ENCODE measurements around the gene MIEN1. TPM values are rescaled to one million over a fixed set of nuclear protein-coding genes. Genes with fewer than 3 reads are reported as not detected.
A peak's percentile ranks its signal among the peaks of the same experiment; 100 is the strongest.

The MIEN1 gene
- total RNA-seq, 2 experiments from 2014 or later: 41.0 to 43.8 TPM

GRCh38 chr17:39747745-39748144 lies 17.4 kb upstream of the MIEN1 start:
- Mint-ChIP-seq H3K4me1 (ENCODE audit: low read depth) (peaks cover 14% of the 10 kb centered on the region), H3K27me3 (peaks cover under 1% of the 10 kb centered on the region), H3K4me3 (no peak overlapping the region), H3K36me3 (no peaks in the 10 kb centered on the region), H3K27ac (no peak overlapping the region), H3K9me3 (no peaks in the 10 kb centered on the region)
- intact Hi-C loops (cut with micrococcal nuclease): no loop called here
- ChIA-PET CTCF (no interaction called here), POLR2A (no interaction called here)
- no peak for DNase-seq

- Mint-ChIP-seq H3K4me3 (no peak overlapping the region), H3K27me3 (peaks cover 3% of the 10 kb centered on the region), H3K36me3 (no peaks in the 10 kb centered on the region), H3K4me1 (ENCODE audit: low read depth) (peaks cover 2% of the 10 kb centered on the region), H3K27ac (no peak overlapping the region), H3K9me3 (no peaks in the 10 kb centered on the region)
- CTCF ChIA-PET: interaction anchor here (0.9 kb wide), 1 partner anchor 92 kb away, joined by 3 read pairs; no protein-coding TSS in a partner anchor
- intact Hi-C loops (cut with micrococcal nuclease): no loop called here
- no peak for DNase-seq
- POLR2A ChIA-PET: no interaction called here
Observed at GRCh38 chr17:39746145-39746461, 15.8 kb upstream of the MIEN1 start.

GRCh38 chr17:39745335-39746144 lies 15.2 kb upstream of the MIEN1 start:
- CTCF ChIA-PET: interaction anchor here (0.6 to 1.6 kb wide), 3 partner anchors 15 to 92 kb away, joined by 3 to 5 read pairs (median 4); no protein-coding TSS in a partner anchor
- no peak overlapping the region for H3K27ac Mint-ChIP-seq
- H3K36me3 Mint-ChIP-seq: no peaks in the 10 kb centered on the region

GRCh38 chr17:39744836-39745215 lies 14.5 kb upstream of the MIEN1 start:
- CTCF ChIA-PET: interaction anchor here (0.6 to 2.1 kb wide), 4 partner anchors 8 to 91 kb away, joined by 3 to 5 read pairs (median 4); no protein-coding TSS in a partner anchor
- no peak overlapping the region for H3K27ac Mint-ChIP-seq

More at GRCh38 chr17:39745335-39746144, 15.2 kb upstream of the MIEN1 start:
- POLR2A ChIA-PET: no interaction called here
- Mint-ChIP-seq H3K9me3 (no peaks in the 10 kb centered on the region), H3K27me3 (peaks cover 6% of the 10 kb centered on the region), H3K4me1 (ENCODE audit: low read depth) (peaks cover 3% of the 10 kb centered on the region), H3K4me3 (no peak overlapping the region)
- DNase-seq: no peak
- intact Hi-C loops (cut with micrococcal nuclease): no loop called here

GRCh38 chr17:39744075-39744835 lies 13.9 kb upstream of the MIEN1 start:
- H3K27ac Mint-ChIP-seq: no peak overlapping the region
- H3K36me3 Mint-ChIP-seq: no peaks in the 10 kb centered on the region
- DNase-seq: no peak
- intact Hi-C loops (cut with micrococcal nuclease): no loop called here
- H3K9me3 Mint-ChIP-seq: no peaks in the 10 kb centered on the region
- CTCF ChIA-PET: interaction anchor here (0.6 to 2.1 kb wide), 7 partner anchors 9 to 196 kb away, joined by 3 to 5 read pairs (median 4); partner anchors contain the start of gene MIEN1
- H3K27me3 Mint-ChIP-seq: peaks cover 7% of the 10 kb centered on the region
- POLR2A ChIA-PET: interaction anchor here (1.2 kb wide), 1 partner anchor 14 kb away, joined by 4 read pairs; the partner anchor contains the start of gene MIEN1
- peaks cover 5% of the 10 kb centered on the region for H3K4me1 Mint-ChIP-seq (ENCODE audit: low read depth)
- H3K4me3 Mint-ChIP-seq: no peak overlapping the region

More at GRCh38 chr17:39744836-39745215, 14.5 kb upstream of the MIEN1 start:
- Mint-ChIP-seq H3K4me3 (no peak overlapping the region), H3K36me3 (no peaks in the 10 kb centered on the region), H3K9me3 (no peaks in the 10 kb centered on the region), H3K27me3 (peaks cover 7% of the 10 kb centered on the region), H3K4me1 (ENCODE audit: low read depth) (peaks cover 3% of the 10 kb centered on the region)
- POLR2A ChIA-PET: no interaction called here
- no peak for DNase-seq
- intact Hi-C loops (cut with micrococcal nuclease): no loop called here

- no peak for DNase-seq
- no peak overlapping the region for H3K27ac Mint-ChIP-seq
- intact Hi-C loops (cut with micrococcal nuclease): no loop called here
- peaks cover 13% of the 10 kb centered on the region for H3K27me3 Mint-ChIP-seq
- ChIA-PET POLR2A (no interaction called here), CTCF (interaction anchor here (1.1 to 2.1 kb wide), 3 partner anchors 10 to 195 kb away, joined by 3 to 5 read pairs (median 4); no protein-coding TSS in a partner anchor)
- H3K4me3 Mint-ChIP-seq: no peak overlapping the region
- H3K36me3 Mint-ChIP-seq: no peaks in the 10 kb centered on the region
- peaks cover 14% of the 10 kb centered on the region for H3K4me1 Mint-ChIP-seq (ENCODE audit: low read depth)
- H3K9me3 Mint-ChIP-seq: no peaks in the 10 kb centered on the region
Observed at GRCh38 chr17:39742856-39743436, 12.6 kb upstream of the MIEN1 start.

GRCh38 chr17:39742126-39742855 lies 12.0 kb upstream of the MIEN1 start:
- H3K4me1 Mint-ChIP-seq (ENCODE audit: low read depth): peaks cover 14% of the 10 kb centered on the region
- intact Hi-C loops (cut with micrococcal nuclease): no loop called here
- CTCF ChIA-PET: no interaction called here
- H3K27ac Mint-ChIP-seq: no peak overlapping the region
- POLR2A ChIA-PET: no interaction called here
- DNase-seq: no peak
- H3K9me3 Mint-ChIP-seq: no peaks in the 10 kb centered on the region
- H3K36me3 Mint-ChIP-seq: no peaks in the 10 kb centered on the region
- peaks cover 16% of the 10 kb centered on the region for H3K27me3 Mint-ChIP-seq
- H3K4me3 Mint-ChIP-seq: no peak overlapping the region

GRCh38 chr17:39740357-39741111 lies 10.2 kb upstream of the MIEN1 start:
- POLR2A ChIA-PET: no interaction called here
- Mint-ChIP-seq H3K9me3 (no peaks in the 10 kb centered on the region), H3K4me1 (ENCODE audit: low read depth) (peaks cover 14% of the 10 kb centered on the region), H3K27me3 (peaks cover 16% of the 10 kb centered on the region), H3K36me3 (no peaks in the 10 kb centered on the region), H3K27ac (no peak overlapping the region), H3K4me3 (no peak overlapping the region)
- no peak for DNase-seq
- CTCF ChIA-PET: no interaction called here
- intact Hi-C loops (cut with micrococcal nuclease): no loop called here

GRCh38 chr17:39739885-39740356 lies 9.6 kb upstream of the MIEN1 start:
- Mint-ChIP-seq H3K27me3 (peaks cover 16% of the 10 kb centered on the region), H3K4me3 (no peak overlapping the region), H3K27ac (no peak overlapping the region), H3K36me3 (no peaks in the 10 kb centered on the region), H3K9me3 (no peaks in the 10 kb centered on the region), H3K4me1 (ENCODE audit: low read depth) (peaks cover 14% of the 10 kb centered on the region)
- ChIA-PET POLR2A (no interaction called here), CTCF (no interaction called here)
- no peak for DNase-seq
- intact Hi-C loops (cut with micrococcal nuclease): no loop called here

- POLR2A ChIA-PET: no interaction called here
- Mint-ChIP-seq H3K4me3 (no peak overlapping the region), H3K4me1 (ENCODE audit: low read depth) (peaks cover 14% of the 10 kb centered on the region), H3K27ac (no peak overlapping the region), H3K27me3 (peaks cover 16% of the 10 kb centered on the region), H3K36me3 (no peaks in the 10 kb centered on the region), H3K9me3 (no peaks in the 10 kb centered on the region)
- CTCF ChIA-PET: no interaction called here
- intact Hi-C loops (cut with micrococcal nuclease): no loop called here
- DNase-seq: no peak
Observed at GRCh38 chr17:39738983-39739884, 8.9 kb upstream of the MIEN1 start.

GRCh38 chr17:39738568-39738901 lies 8.2 kb upstream of the MIEN1 start:
- no peak overlapping the region for H3K27ac Mint-ChIP-seq
- peaks cover 16% of the 10 kb centered on the region for H3K27me3 Mint-ChIP-seq

More at GRCh38 chr17:39738568-39738901, 8.2 kb upstream of the MIEN1 start:
- Mint-ChIP-seq H3K4me1 (ENCODE audit: low read depth) (peaks cover 14% of the 10 kb centered on the region), H3K9me3 (no peaks in the 10 kb centered on the region), H3K4me3 (peak overlapping the region; percentile 61), H3K36me3 (no peaks in the 10 kb centered on the region)
- ChIA-PET CTCF (no interaction called here), POLR2A (no interaction called here)
- peak; percentile 75 for DNase-seq
- intact Hi-C loops (cut with micrococcal nuclease): no loop called here
